DOHH2 (cell line): ENCODE data around the gene SLC7A4.

Experiments used
- EZH2phosphoT487 ChIP-seq: fragments of 200-600 bp; sonication (generic); IDR thresholded peaks from 2 replicates; pipeline ENCODE4 v1.6.1; 2017; ENCODE audit warnings: borderline replicate concordance, mild to moderate bottlenecking, antibody characterized with exemption, low read length, moderate library complexity, mixed read lengths
- TF ChIP-seq, protein P1 (sequence below): fragments of 200-600 bp; sonication (generic); IDR thresholded peaks from one replicate; pipeline ENCODE4 v1.5.1; 2014; ENCODE audit warnings: antibody characterized with exemption, mild to moderate bottlenecking, low read depth, low read length; ENCODE audit not compliant: poor library complexity, severe bottlenecking

DNA sequence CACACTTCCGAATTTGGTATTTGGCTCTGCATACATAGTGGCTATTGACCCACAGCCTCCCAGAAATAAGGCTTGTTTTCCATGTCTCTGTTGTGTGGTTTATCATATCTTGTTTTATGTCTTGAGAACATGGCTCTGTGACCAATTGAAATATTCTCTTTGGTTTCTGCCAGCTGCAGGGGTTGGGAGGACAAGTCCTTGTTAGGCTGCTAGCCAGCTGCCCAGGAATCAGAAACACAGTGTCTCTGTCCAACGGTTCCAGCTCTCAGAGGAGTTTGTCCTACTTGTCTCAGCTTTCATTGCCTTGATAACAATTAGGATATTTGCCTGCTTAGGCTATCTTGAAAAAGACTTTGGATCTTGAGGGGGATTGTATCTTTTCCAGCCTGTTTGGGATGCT lies 6.0 kb upstream of the SLC7A4 start:
- TF ChIP-seq, protein P1, sequence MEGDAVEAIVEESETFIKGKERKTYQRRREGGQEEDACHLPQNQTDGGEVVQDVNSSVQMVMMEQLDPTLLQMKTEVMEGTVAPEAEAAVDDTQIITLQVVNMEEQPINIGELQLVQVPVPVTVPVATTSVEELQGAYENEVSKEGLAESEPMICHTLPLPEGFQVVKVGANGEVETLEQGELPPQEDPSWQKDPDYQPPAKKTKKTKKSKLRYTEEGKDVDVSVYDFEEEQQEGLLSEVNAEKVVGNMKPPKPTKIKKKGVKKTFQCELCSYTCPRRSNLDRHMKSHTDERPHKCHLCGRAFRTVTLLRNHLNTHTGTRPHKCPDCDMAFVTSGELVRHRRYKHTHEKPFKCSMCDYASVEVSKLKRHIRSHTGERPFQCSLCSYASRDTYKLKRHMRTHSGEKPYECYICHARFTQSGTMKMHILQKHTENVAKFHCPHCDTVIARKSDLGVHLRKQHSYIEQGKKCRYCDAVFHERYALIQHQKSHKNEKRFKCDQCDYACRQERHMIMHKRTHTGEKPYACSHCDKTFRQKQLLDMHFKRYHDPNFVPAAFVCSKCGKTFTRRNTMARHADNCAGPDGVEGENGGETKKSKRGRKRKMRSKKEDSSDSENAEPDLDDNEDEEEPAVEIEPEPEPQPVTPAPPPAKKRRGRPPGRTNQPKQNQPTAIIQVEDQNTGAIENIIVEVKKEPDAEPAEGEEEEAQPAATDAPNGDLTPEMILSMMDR: no peak
- no peak for TF ChIP-seq EZH2phosphoT487
